Ishikawa (cell line): ENCODE data around the gene ATP6V1F.

Experiments
- EP300 ChIP-seq: IDR thresholded peaks from 2 replicates; pipeline ENCODE4 v1.6.1; 2012; ENCODE audit warnings: borderline replicate concordance
- RAD21 ChIP-seq: IDR thresholded peaks from 2 replicates; pipeline ENCODE4 v1.6.1; 2012; ENCODE audit warnings: low read depth

DNA sequence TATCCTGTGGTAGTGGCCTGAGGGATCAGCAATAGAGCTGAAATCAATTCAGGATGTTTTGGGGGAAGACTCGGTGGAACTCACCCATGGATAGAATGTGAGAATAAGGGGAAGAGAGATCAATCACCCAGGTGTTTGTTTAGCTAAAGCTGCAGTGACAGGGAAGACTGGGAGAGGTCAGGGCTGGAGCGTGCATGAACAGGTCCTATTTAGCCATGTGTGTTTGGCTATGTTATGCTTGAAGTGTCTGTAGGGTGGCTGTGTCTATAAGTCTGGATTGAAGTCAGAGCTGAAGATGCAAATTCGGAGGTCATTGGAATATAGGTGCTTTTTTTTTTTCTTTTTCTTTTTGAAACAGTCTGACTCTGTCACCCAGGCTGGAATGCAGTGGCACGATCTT is 4.6 kb downstream of the ATP6V1F start:
- TF ChIP-seq EP300 (no peak), RAD21 (no peak)
